CD4-positive, alpha-beta T cell (primary cell): ENCODE measurements around the gene SF3B4. TPM values are rescaled to one million over a fixed set of nuclear protein-coding genes. Genes with fewer than 3 reads are reported as not detected.
A peak's percentile ranks its signal among the peaks of the same experiment; 100 is the strongest.

Experiments used
- ATAC-seq: fragments of 200-7000 bp; cut with Tn5 transposase; one replicate; pipeline ENCODE4 v1.10.0; 2022; ENCODE audit warnings: mild to moderate bottlenecking; ENCODE audit not compliant: poor library complexity
- CTCF ChIA-PET: fragments of 350-600 bp; sonication (Branson Sonifier 250); formaldehyde crosslinking; loops from one replicate; lab custom pipeline; 2021; ENCODE audit warnings: antibody characterized with exemption, inconsistent platforms; lab: Charles Lee
- POLR2A ChIA-PET: fragments of 350-600 bp; sonication (Branson Sonifier 250); formaldehyde crosslinking; loops from one replicate; lab custom pipeline; 2021; ENCODE audit warnings: antibody characterized with exemption, inconsistent platforms; lab: Charles Lee
- DNase-seq, 14 experiments: peaks; one replicate each; pipeline ENCODE4 v3.0.0-alpha.2; 2013 to 2020; ENCODE audit warnings: mixed read lengths in 2 of 14
- H3K27ac ChIP-seq, 2 donors: one replicate each; pipeline versions ENCODE4 v1.5.1 to v1.7.0; 2013; ENCODE audit warnings: low read length in 2 of 2, low read depth in 1 of 2, mild to moderate bottlenecking in 1 of 2
- H3K27me3 ChIP-seq, 2 experiments: 1 replicate in 1 of 2; 2 replicates in 1 of 2; pipeline versions ENCODE4 v1.6.1 to v1.7.0; 2013; ENCODE audit warnings: low read length in 2 of 2, control low read depth in 1 of 2, mild to moderate bottlenecking in 1 of 2, moderate library complexity in 1 of 2; ENCODE audit not compliant: insufficient read depth in 2 of 2, control insufficient read depth in 1 of 2
- H3K36me3 ChIP-seq: one replicate; pipeline ENCODE4 v1.6.1; 2013; ENCODE audit warnings: low read length, control low read depth; ENCODE audit not compliant: insufficient read depth
- H3K4me1 ChIP-seq: one replicate; pipeline ENCODE4 v1.6.1; 2013; ENCODE audit warnings: low read length, control low read depth; ENCODE audit not compliant: insufficient read depth
- H3K4me3 ChIP-seq: one replicate; pipeline ENCODE4 v1.5.1; 2013; ENCODE audit warnings: mild to moderate bottlenecking, low read length, moderate library complexity
- H3K9me3 ChIP-seq, 2 experiments: 1 replicate in 1 of 2; 2 replicates in 1 of 2; pipeline versions ENCODE4 v1.6.1 to v1.7.0; 2013; ENCODE audit warnings: low read length in 2 of 2, mild to moderate bottlenecking in 2 of 2, control low read depth in 1 of 2, moderate library complexity in 1 of 2; ENCODE audit not compliant: control insufficient read depth in 1 of 2, insufficient read depth in 1 of 2
- H3K27ac Mint-ChIP-seq: one replicate; pipeline ENCODE4 v1.8.0; 2020; ENCODE audit warnings: mixed read lengths
- H3K27me3 Mint-ChIP-seq: one replicate; pipeline ENCODE4 v1.8.0; 2021; ENCODE audit warnings: mixed read lengths
- H3K36me3 Mint-ChIP-seq: one replicate; pipeline ENCODE4 v1.8.0; 2021; ENCODE audit warnings: low read depth, mixed read lengths
- H3K4me1 Mint-ChIP-seq: one replicate; pipeline ENCODE4 v1.8.0; 2021; ENCODE audit warnings: low read depth, mixed read lengths
- H3K4me3 Mint-ChIP-seq: one replicate; pipeline ENCODE4 v1.8.0; 2020; ENCODE audit warnings: mild to moderate bottlenecking, mixed read lengths
- H3K9me3 Mint-ChIP-seq: one replicate; pipeline ENCODE4 v1.8.0; 2020; ENCODE audit warnings: mixed read lengths
- intact Hi-C, 2 experiments: fragments of 100-400 bp; cut with DNase I in 1 of 2; cut with micrococcal nuclease in 1 of 2; formaldehyde crosslinking; loops; one replicate each; pipeline versions ENCODE4 v1.15.1 to v1.9.0; 2023 to 2025; cut with DNase I, micrococcal nuclease
- total RNA-seq, 174 experiments: library from RNA in 2 of 174; stranded (reverse) in 2 of 174; gene quantifications; one replicate each; pipeline ENCODE4 v1.2.3 and lab custom pipeline; 2021 to 2026
- TF ChIP-seq, protein P1 (sequence below): fragments of 200-600 bp; IDR thresholded peaks from one replicate; pipeline ENCODE4 v1.8.0; 2022; ENCODE audit warnings: antibody characterized with exemption, mild to moderate bottlenecking

Gene SF3B4
- total RNA-seq, 2 experiments from 2014 or later, result 38.0 to 38.6 TPM

GRCh38 chr1:149965440-149965839 lies 37.8 kb upstream of the SF3B4 start:
- H3K4me1 Mint-ChIP-seq, result peaks cover 21% of the 10 kb centered on the region
- H3K27ac Mint-ChIP-seq, result peak overlapping the region; percentile 35
- ATAC-seq (peak; percentile 58), DNase-seq (peak in 2 of 14 experiments; percentile 11 to 45)
- H3K36me3 Mint-ChIP-seq, result peaks cover 34% of the 10 kb centered on the region
- no peaks in the 10 kb centered on the region for H3K9me3 Mint-ChIP-seq
- no peaks in the 10 kb centered on the region for H3K27me3 ChIP-seq
- intact Hi-C loops, result no loop called here
- no peak overlapping the region for H3K4me3 Mint-ChIP-seq
- no peaks in the 10 kb centered on the region for H3K27me3 Mint-ChIP-seq
- no peaks in the 10 kb centered on the region for H3K9me3 ChIP-seq
- CTCF ChIA-PET, result no interaction called here
- H3K36me3 ChIP-seq, result peaks cover 31% of the 10 kb centered on the region
- no peak overlapping the region for H3K27ac ChIP-seq
- no peak overlapping the region for H3K4me3 ChIP-seq
- H3K4me1 ChIP-seq, result peaks cover 3% of the 10 kb centered on the region
- TF ChIP-seq, protein P1, sequence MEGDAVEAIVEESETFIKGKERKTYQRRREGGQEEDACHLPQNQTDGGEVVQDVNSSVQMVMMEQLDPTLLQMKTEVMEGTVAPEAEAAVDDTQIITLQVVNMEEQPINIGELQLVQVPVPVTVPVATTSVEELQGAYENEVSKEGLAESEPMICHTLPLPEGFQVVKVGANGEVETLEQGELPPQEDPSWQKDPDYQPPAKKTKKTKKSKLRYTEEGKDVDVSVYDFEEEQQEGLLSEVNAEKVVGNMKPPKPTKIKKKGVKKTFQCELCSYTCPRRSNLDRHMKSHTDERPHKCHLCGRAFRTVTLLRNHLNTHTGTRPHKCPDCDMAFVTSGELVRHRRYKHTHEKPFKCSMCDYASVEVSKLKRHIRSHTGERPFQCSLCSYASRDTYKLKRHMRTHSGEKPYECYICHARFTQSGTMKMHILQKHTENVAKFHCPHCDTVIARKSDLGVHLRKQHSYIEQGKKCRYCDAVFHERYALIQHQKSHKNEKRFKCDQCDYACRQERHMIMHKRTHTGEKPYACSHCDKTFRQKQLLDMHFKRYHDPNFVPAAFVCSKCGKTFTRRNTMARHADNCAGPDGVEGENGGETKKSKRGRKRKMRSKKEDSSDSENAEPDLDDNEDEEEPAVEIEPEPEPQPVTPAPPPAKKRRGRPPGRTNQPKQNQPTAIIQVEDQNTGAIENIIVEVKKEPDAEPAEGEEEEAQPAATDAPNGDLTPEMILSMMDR, result no peak
- POLR2A ChIA-PET, result interaction anchor here (0.6 to 1.2 kb wide), 2 partner anchors 78 to 808 kb away, joined by 3 to 4 read pairs; a partner anchor contains a TSS

GRCh38 chr1:149963358-149963757 lies 35.8 kb upstream of the SF3B4 start:
- Histone ChIP-seq H3K27me3 (no peaks in the 10 kb centered on the region), H3K9me3 (no peaks in the 10 kb centered on the region), H3K4me1 (peaks cover 3% of the 10 kb centered on the region), H3K4me3 (no peak overlapping the region), H3K36me3 (peaks cover 29% of the 10 kb centered on the region), H3K27ac (no peak overlapping the region)
- TF ChIP-seq, protein P1, result no peak
- intact Hi-C loops, result loop anchor here (5.0 kb wide), 1 partner anchor 204 kb away; no protein-coding TSS in a partner anchor
- Mint-ChIP-seq H3K36me3 (peaks cover 44% of the 10 kb centered on the region), H3K4me1 (peaks cover 21% of the 10 kb centered on the region), H3K27ac (no peak overlapping the region), H3K27me3 (no peaks in the 10 kb centered on the region), H3K4me3 (no peak overlapping the region), H3K9me3 (no peaks in the 10 kb centered on the region)
- ChIA-PET CTCF (no interaction called here), POLR2A (no interaction called here)
- DNase-seq, result no peak
- no peak for ATAC-seq

DNA sequence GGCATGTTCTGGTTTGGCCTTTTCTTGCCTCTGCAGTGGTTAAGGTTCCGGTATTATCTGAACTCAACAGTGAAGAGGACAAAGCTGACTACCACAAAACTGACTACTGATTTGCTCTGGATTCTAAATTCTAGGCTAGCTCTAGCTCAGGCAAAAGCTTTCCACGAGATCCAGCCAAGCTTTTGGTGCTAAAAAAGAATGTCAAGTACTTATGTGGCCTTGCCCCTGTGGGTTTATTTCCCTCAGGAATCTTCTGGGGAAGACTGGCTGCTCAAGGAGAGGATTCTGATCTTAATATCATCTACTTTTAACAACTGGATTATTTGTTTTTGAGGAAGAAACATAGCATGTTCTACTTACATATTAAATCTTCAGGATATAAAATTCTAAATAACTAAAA lies 35.1 kb upstream of the SF3B4 start:
- ChIA-PET CTCF (interaction anchor here (1.3 to 3.3 kb wide), 3 partner anchors 15 to 224 kb away, joined by 3 to 14 read pairs (median 14); no protein-coding TSS in a partner anchor), POLR2A (interaction anchor here (1.0 to 3.0 kb wide), 3 partner anchors 35 to 224 kb away, joined by 3 to 22 read pairs (median 3); a partner anchor contains a TSS)
- Mint-ChIP-seq H3K4me3 (no peak overlapping the region), H3K4me1 (peaks cover 21% of the 10 kb centered on the region), H3K36me3 (peaks cover 41% of the 10 kb centered on the region), H3K27me3 (no peaks in the 10 kb centered on the region), H3K27ac (no peak overlapping the region), H3K9me3 (no peaks in the 10 kb centered on the region)
- DNase-seq (no peak), ATAC-seq (no peak)
- H3K4me1 ChIP-seq, result peaks cover 3% of the 10 kb centered on the region
- TF ChIP-seq, protein P1, result no peak
- intact Hi-C loops, result loop anchor here (1.0 to 5.0 kb wide), 3 partner anchors 88 to 225 kb away; no protein-coding TSS in a partner anchor
- no peak overlapping the region for H3K27ac ChIP-seq
- peaks cover 29% of the 10 kb centered on the region for H3K36me3 ChIP-seq
- no peak overlapping the region for H3K4me3 ChIP-seq
- no peaks in the 10 kb centered on the region for H3K27me3 ChIP-seq
- no peaks in the 10 kb centered on the region for H3K9me3 ChIP-seq
